ENCODE measurements around the gene MAT2A.
"Not testable (repeated sequence)": the region's sequence is repeated elsewhere in the genome, so short reads cannot be mapped to it uniquely, and the experiment has no call there.

Gene MAT2A

DNA sequence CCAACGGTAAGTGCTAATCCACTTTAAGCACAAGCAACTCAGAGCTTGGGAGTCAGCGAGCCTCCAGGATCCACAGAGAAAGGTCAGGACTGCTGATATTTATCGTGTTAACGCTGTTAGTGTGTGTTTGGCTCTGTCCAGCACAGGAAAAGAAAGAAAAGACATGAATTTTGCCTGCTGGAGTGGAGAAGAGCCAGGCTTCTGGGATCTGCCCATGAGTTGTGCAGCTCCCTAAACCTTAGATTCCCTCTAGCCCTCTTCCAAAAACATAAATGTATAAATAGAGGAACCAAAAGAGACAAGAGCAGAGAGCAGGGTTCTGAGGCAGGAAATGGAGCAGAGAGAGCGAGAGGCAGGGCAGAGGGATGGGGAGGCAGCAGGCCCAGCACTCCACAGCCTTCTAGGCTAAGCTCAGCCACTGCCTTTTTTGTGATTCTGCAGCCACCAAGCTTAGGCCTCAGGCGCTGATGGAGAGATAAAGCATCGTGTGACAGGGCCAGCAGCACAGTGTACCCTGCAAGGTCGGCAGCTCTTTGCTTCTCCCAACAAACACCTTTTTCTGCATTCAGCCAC, 14.5 kb upstream of the MAT2A start:
- no peak for DNase-seq (ENCODE audit: low spot score)

DNA sequence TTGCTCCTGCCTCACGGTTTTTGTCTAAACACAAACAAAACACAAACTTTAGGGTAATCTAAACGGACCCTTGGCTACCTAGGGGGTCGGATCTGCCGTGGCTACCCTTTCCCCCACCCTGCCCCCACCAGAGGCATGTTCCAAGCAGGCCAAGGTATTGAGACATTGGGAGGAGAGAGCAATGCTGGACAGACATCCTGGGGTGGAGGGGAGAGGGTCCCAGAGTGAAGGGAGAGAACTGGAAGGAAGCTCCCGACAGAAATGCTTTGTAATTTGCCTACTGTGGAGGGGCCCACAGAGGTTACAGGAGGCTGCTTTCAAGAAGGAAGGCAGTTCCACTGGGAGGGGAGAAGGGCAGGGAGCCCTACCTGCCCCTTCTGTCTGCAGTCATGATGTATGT, 13.9 kb upstream of the MAT2A start:
- no peak for DNase-seq (ENCODE audit: low spot score)

DNA sequence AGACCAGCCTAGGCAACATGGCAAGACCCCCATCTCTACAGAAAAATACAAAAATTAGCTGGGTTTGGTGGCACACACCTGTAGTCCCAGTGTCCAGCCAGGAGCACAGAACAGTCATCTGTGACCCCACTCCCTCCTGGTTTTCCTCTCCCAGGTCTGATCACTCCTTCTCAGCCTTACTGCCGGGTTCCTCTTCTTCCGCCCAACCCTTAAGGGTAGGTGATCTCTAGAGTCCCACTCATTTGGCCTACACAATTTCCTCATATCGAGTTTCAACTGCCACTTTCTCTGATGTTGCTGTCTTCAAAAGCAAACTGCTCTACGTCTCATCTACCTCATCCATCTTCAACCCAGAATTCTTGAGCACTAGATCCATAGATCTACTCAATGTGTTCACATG, 13.4 kb upstream of the MAT2A start:
- no peak for DNase-seq (ENCODE audit: low spot score)

DNA sequence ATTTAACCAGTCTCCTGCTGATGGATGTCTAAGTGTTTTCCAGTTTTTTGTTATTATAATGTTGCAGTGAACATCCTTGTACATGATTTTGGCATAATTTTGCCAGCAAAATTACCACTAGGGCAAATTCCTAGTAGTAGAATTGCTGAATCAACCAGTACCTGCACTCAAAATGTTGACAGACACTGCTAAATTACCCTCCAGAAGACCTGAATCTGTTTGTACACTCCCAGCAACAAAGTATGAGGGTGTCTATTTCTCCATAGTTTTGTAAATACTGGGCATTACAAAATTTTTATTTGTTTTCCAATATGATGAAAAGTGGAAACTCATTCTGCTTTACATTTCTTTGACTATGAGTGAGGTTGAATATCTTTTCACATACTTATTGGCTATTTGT, 11.2 kb upstream of the MAT2A start:
- no peak for DNase-seq (ENCODE audit: low spot score)

DNA sequence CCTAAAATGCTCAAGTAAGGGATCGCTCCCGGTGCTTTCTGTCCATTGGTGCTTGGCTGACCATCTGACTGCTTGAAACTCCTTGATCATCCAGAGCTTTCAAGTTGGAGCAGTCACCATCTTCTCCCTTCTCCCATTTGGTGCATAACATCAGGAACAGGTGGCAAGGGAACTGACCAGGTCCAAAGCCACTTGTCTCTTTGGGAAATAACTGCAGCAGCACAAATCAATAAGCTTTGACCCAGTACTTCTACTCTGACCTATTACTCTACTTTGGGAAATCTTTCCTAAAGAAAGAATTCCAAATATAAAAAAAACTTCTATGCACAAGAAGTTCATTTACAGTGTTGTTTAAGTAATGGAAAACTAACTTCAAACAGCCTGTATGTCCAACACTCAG, 10.6 kb upstream of the MAT2A start:
- no peak for DNase-seq (ENCODE audit: low spot score)

DNA sequence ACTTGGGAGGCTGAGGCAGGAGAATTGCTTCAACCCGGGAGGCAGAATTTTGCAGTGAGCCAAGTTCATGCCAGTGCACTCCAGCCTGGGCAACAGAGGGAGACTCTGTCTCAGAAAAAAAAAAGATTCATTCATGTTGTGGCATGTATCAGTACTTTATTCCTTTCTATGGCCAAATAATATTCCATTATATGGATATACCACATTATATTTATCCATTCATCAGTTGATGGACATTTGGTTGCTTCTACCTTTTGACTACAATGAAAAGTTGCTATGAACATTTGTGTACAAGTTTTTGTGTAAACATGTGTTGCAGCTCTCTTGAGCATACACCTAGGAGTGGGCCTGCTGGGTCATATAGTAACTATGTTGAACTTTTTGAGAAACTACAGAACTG, 9.2 kb upstream of the MAT2A start:
- DNase-seq (ENCODE audit: low spot score) = no peak

DNA sequence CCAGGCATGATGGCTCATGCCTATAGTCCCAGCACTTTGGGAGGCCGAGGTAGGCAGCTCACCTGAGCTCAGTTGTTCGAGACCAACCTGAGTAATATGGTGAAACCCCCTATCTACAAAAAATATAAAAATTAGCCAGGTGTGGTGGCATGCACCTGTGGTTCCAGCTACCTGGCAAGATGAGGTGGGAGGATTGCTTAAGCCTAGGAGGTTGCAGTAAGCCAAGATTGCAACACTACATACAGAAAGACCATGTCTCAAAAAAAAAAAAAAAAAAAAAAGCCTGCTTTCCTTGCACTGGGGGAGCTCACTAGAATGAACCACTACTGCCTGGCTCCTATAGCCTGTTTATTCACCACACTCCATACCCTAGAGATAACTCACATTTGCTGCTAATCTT, 7.4 kb upstream of the MAT2A start:
- no peak for DNase-seq (ENCODE audit: low spot score)

DNA sequence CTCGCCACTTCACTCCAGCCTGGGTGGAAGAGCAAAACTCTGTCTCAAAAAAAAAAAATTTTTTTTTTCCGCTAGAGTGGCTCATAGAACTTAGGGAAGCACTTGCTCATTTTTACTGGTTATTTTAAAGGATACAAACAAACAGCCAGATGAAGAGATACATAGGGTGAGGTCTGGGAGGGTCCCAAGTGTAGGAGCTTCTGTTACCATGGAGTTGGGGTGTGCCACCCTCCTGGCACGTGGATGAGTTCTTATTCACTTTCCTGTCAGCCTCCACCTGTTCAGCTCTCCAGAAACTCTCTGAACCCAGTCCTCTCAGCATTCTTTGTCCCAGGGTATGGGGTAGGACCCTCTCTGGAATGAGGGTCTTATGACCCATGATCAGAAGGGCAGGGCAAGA, 4.9 kb upstream of the MAT2A start:
- DNase-seq (ENCODE audit: low spot score) = no peak

DNA sequence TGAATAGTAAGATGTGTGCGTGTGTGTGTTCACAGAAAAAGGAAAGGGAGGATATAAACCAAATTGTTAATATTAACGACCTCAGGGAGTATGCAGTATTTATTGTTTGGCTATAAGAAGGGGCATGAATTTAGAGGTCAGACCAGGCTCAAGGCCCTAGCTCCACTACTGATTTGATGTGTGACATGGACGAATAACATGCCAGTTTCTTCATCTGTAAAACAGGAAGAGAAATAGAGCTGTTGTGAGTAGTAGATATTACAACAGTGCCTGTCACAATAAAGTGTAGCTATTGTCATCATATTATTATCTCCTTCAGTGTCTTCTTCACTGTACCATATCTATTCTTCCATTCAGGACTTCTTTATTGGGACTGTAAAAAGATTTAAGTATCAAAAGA, 4.1 kb upstream of the MAT2A start:
- DNase-seq (ENCODE audit: low spot score) = no peak

DNA sequence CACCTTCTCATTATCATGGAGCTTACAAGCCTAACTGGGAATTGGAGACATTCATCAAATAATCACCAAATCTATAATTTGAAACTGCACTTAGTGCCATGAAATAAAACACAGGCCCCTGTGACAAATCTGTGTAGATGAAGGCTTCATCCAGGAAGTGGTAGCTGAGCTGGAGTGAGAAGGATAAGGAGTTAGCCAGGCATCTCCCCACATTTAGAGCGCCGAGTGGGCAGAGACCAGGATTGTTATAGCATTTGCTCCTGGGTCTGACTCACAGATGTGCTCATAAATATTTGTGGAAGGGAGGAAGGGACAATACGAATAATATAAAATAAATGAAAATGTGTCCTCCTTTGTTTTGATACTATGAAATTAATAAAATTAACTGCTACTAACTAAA, 2.5 kb upstream of the MAT2A start:
- DNase-seq (ENCODE audit: low spot score) = no peak

DNA sequence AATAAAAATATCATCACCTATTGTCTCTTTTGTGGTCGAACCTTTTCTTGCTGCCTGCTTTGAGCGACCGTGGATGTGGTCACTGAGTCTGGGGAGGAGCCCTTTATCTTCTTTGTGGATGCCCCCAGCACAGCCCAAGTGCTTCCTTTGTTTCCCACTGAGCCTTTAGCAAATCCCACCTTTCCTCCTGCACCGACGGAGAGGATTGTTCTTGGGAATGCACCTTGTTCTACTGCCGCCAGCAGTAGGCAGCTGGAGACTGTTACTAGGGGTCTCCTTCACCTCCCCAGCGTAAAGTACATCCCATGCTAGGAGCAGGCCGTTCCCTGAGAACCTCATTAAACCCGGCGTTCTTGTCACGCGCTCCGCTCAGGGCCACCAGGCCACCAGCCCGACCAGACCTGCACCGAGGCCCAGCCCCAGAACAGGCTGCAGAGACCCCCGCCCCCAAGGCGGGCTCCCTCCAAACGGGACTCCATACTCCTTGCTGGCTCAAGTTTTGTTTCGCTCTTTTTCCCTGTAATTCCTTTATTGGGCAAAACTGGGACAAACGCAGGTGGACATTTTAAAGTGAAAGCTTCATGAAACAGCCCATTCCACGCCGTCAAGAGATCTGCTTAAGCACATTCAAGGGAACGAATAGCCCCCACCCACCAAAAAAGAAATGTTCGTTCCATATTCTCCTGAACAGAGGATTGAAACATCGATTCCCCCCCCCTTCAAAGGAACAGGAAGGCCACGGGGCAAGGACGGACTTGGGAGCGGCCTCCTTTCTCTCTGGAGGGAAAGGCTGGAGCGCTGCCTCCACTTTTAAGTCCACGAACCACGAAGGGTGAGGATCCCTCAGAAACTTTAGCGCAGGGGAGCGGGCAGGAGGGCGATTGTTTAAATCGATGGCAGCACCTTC, 1.1 kb upstream of the MAT2A start:
- peak; percentile 74 for DNase-seq (ENCODE audit: low spot score)

DNA sequence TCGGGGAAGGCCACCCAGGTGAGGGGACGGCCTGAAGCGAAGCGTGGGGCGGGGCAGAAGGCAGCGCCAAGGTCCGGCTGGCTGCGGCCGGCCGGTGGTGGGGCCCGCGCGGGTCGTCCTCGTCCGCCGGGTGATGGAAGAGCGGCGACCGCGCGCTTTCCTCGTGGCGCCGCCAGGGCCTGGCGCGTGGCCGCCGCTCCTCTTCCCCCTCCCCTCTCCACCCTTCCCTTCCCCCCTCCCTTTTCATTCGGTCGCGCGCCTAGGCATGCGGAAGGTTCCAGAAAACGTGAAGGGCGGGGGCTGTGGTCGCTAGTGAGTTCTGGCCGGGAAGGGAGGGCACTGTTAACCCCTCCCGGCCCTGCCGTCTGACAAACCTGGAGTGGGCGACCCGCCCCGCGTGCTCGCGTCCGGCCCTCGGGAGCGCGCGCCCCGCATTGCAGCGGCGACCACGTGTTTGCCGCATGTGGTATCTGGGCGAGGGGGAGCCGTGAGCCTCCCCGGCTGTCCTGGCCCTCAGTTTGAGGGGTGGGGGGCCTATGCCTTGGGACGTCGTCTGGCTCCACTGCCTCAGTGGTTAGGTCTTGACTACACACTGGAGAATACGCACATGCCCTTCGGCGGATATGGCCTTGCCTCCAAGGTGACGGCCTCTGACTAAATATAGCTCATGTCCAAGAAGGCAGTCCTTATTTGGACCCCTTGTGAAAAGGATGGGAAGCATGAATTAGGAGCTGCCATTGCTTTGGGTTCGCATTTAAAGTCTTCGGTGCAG, 579 bp downstream of the MAT2A start:
- peak; percentile 68 for DNase-seq (ENCODE audit: low spot score)

DNA sequence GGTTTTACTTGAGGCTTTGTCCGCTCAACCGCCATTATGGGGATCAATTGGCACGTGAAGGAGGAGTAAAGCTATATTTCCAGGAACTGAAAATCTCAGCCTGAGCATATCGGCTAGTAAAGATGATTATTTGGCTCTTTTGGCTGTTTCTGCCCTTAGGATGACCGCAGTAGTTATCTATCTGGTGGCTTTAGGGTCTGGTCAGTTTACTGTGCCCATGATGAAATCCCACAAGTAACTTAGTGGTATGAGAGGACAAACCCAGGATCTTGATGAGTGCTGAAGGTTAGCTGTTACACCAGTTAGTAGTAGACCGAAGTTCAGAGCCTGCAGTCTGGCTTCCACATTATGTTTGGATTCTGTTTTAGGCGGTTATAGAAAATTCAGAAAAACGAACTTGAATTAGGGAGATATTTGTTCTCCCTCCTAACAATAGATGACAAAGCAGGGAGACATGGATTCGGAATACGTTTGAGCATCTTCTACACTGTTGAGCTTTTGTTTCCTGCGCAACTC, 1.2 kb downstream of the MAT2A start:
- DNase-seq (ENCODE audit: low spot score) = no peak

DNA sequence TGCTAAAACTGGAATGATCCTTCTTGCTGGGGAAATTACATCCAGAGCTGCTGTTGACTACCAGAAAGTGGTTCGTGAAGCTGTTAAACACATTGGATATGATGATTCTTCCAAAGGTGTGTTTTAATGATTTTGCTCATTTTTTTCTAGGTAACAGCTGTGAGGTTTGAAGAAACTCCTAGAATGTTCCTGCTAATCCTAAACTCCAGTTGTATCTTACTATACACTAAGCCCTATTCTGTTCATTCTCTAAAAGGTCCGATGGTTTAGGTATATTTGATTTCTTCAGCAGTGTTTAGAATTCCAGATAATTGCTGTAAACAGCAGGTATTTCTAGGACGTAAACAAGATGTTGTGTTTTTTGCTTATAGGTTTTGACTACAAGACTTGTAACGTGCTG, 2.3 kb downstream of the MAT2A start:
- no peak for DNase-seq (ENCODE audit: low spot score)

DNA sequence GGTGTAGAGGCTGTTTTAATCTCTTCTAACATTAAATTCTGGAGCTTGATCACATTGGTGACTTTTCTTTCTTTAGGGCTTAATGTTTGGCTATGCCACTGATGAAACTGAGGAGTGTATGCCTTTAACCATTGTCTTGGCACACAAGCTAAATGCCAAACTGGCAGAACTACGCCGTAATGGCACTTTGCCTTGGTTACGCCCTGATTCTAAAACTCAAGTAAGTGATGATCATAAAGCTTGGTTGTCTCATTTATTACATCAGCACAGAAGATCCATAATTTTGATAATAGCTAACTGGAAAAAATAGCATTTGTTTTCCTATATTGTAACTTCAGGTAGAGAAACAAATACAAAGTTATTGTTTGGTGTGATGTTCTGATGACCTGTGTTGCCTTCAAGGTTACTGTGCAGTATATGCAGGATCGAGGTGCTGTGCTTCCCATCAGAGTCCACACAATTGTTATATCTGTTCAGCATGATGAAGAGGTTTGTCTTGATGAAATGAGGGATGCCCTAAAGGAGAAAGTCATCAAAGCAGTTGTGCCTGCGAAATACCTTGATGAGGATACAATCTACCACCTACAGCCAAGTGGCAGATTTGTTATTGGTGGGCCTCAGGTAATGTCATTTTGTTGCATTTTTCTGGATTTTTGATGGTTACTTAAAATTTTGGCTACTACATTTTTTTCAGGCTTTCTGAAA, 2.9 kb downstream of the MAT2A start:
- no peak for DNase-seq (ENCODE audit: low spot score)

DNA sequence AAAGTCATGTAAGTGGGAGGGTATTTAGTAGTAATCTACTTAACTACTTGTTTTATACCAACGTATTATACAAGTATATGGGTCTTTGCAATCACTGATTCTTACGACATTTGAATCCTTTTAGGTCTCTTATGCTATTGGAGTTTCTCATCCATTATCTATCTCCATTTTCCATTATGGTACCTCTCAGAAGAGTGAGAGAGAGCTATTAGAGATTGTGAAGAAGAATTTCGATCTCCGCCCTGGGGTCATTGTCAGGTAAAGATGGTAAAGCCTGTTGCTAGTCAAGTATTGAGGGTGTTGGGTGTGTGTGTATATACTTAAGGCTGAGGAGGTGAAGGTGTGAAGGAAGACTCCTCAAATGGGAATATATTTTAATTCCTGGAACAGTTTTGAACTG, 3.8 kb downstream of the MAT2A start:
- no peak for DNase-seq (ENCODE audit: low spot score)

DNA sequence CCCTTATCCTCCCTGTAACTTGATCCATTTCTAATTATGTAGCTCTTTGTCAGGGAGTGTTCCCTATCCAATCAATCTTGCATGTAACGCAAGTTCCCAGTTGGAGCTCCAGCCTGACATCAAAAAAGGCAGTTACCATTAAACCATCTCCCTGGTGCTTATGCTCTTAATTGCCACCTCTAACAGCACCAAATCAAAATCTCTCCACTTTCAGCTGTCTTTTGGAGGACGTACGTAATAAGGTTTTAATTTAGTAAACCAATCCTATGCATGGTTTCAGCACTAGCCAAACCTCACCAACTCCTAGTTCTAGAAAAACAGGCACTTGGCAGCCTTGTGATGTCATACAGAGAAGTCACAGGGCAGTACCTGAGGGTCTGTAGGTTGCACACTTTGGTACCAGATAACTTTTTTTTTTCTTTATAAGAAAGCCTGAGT, 5.3 kb downstream of the MAT2A start:
- DNase-seq (ENCODE audit: low spot score) = not testable (repeated sequence)

DNA sequence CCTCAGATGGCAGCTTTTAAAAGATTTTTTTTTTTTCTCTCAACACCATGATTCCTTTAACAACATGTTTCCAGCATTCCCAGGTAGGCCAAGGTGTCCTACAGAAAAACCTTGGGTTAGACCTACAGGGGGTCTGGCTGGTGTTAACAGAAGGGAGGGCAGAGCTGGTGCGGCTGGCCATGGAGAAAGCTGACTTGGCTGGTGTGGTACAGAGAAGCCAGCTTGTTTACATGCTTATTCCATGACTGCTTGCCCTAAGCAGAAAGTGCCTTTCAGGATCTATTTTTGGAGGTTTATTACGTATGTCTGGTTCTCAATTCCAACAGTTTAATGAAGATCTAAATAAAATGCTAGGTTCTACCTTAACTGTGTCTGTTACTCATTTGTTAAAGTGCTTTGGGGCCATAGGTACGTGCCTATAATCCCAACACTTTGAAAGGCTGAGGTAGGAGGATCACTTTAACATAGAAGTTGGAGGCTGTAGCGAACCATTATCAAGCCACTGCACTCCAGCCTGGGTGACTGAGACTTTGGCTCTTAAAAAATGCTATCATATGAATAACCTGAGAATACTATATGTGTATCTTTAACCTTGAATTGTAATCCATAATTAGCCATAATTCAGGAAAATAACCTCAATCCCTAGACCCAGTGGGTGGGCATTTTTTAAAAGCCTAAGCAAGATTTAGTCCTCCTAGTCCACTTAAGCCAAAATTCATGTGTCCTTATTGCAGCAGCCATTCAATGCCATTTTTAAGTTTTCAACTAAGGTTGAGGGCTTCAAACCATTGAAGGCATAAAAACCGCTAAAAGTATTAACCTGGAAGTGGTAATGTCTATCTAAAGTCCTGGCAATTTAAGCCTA, 6.2 kb downstream of the MAT2A start:
- DNase-seq (ENCODE audit: low spot score) = not testable (repeated sequence)

DNA sequence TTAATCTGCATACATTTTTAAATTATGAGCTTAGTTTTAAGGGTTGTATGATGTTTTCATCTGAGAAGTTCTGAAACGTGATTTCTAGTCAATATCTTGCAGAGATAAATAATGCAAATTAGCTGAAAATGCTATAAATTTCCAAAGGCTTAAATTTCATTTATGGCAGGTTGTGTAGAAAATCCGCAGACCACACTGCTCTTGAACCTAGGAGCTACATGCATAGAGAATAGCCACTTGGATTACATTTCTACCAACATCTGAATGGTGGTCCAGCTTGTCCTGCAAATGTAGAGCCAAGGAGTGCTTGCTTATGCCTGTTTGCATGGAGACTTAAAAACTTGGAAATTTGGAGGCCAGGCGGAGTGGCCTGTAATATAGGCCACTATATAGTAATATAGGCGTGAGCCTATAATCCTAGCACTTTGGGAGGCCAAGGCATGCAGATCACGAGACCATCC, 6.8 kb downstream of the MAT2A start:
- no peak for DNase-seq (ENCODE audit: low spot score)

DNA sequence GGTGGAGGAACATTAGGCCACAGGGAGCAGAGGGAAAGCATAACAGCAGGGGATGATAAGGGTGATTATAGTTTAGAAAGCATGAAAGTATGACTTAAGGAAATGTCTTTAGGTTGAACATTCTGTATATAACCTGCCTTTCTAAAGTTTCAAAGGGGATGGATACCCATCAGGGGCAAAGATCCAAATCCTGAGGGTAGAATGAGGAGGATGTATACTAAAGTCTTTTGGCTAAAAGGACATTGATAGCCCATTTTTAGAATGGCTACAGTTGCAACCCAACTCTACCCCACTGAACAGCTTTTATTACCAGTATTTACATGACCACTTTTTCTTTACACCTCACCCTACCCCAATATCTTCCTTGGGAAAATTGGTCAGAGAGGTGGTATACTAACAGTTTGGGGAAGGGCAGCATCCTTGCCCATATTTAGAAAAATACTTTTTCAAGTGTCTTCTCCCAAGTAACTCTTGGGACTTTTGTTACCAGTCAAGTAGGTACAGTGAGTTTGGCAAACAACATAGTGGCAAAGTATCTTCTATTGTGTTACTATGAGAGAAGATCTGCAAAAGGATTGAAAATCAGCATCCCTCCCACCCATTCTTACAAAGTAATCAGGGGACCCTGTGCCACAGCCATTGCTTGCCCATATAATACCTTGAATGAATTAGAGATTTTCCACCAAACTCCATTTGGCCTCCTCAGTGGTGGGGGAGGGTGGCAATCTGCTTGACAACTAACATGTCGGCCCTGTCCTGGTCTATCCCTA, 8.3 kb downstream of the MAT2A start:
- no peak for DNase-seq (ENCODE audit: low spot score)
